Measurements from ENCODE around the gene PTPRD. TPM values are rescaled to one million over a fixed set of nuclear protein-coding genes. Genes with fewer than 3 reads are reported as not detected.

Gene PTPRD
- total RNA-seq, 1 donor from 2014 or later = 30.8 TPM

GRCh38 chr9:9719373-9720112 lies 893.3 kb downstream of the PTPRD start:
- H3K27me3 ChIP-seq = no peaks in the 10 kb centered on the region
- H3K9me3 ChIP-seq = no peaks in the 10 kb centered on the region
- no peak for DNase-seq
- H3K36me3 ChIP-seq = no peaks in the 10 kb centered on the region
- no peak overlapping the region for H3K4me3 ChIP-seq
- ATAC-seq = peak; percentile 34
- H3K4me1 ChIP-seq = no peaks in the 10 kb centered on the region
- TF ChIP-seq, protein P1, sequence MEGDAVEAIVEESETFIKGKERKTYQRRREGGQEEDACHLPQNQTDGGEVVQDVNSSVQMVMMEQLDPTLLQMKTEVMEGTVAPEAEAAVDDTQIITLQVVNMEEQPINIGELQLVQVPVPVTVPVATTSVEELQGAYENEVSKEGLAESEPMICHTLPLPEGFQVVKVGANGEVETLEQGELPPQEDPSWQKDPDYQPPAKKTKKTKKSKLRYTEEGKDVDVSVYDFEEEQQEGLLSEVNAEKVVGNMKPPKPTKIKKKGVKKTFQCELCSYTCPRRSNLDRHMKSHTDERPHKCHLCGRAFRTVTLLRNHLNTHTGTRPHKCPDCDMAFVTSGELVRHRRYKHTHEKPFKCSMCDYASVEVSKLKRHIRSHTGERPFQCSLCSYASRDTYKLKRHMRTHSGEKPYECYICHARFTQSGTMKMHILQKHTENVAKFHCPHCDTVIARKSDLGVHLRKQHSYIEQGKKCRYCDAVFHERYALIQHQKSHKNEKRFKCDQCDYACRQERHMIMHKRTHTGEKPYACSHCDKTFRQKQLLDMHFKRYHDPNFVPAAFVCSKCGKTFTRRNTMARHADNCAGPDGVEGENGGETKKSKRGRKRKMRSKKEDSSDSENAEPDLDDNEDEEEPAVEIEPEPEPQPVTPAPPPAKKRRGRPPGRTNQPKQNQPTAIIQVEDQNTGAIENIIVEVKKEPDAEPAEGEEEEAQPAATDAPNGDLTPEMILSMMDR (IDR thresholded peaks at IDR 0.05) = no peak
- intact Hi-C loops (cut with DNase I) = no loop called here
- H3K27ac ChIP-seq = no peak overlapping the region

GRCh38 chr9:9718691-9719090 lies 894.1 kb downstream of the PTPRD start:
- no peaks in the 10 kb centered on the region for H3K27me3 ChIP-seq
- TF ChIP-seq, protein P1 (IDR thresholded peaks at IDR 0.05) = no peak
- intact Hi-C loops (cut with DNase I) = no loop called here
- no peaks in the 10 kb centered on the region for H3K4me1 ChIP-seq
- ATAC-seq (no peak), DNase-seq (no peak)
- H3K36me3 ChIP-seq = no peaks in the 10 kb centered on the region
- H3K9me3 ChIP-seq = no peaks in the 10 kb centered on the region
- H3K4me3 ChIP-seq = no peak overlapping the region
- no peak overlapping the region for H3K27ac ChIP-seq

- intact Hi-C loops (cut with DNase I) = no loop called here
- no peaks in the 10 kb centered on the region for H3K4me1 ChIP-seq
- no peak overlapping the region for H3K4me3 ChIP-seq
- ATAC-seq (no peak), DNase-seq (no peak)
- no peak overlapping the region for H3K27ac ChIP-seq
- no peaks in the 10 kb centered on the region for H3K27me3 ChIP-seq
- H3K36me3 ChIP-seq = no peaks in the 10 kb centered on the region
- TF ChIP-seq, protein P1 (IDR thresholded peaks at IDR 0.05) = no peak
- H3K9me3 ChIP-seq = no peaks in the 10 kb centered on the region
These were observed 933.4 kb downstream of the PTPRD start for GRCh38 chr9:9679433-9679832.

- intact Hi-C loops (cut with DNase I) = no loop called here
- no peaks in the 10 kb centered on the region for H3K4me1 ChIP-seq
- no peak overlapping the region for H3K4me3 ChIP-seq
- no peak for DNase-seq
- H3K9me3 ChIP-seq = no peaks in the 10 kb centered on the region
- TF ChIP-seq, protein P1 (IDR thresholded peaks at IDR 0.05) = no peak
- ATAC-seq = no peak
- H3K36me3 ChIP-seq = no peaks in the 10 kb centered on the region
- H3K27ac ChIP-seq = no peak overlapping the region
- no peaks in the 10 kb centered on the region for H3K27me3 ChIP-seq
These were observed 938.3 kb downstream of the PTPRD start for GRCh38 chr9:9674461-9674860.

DNA sequence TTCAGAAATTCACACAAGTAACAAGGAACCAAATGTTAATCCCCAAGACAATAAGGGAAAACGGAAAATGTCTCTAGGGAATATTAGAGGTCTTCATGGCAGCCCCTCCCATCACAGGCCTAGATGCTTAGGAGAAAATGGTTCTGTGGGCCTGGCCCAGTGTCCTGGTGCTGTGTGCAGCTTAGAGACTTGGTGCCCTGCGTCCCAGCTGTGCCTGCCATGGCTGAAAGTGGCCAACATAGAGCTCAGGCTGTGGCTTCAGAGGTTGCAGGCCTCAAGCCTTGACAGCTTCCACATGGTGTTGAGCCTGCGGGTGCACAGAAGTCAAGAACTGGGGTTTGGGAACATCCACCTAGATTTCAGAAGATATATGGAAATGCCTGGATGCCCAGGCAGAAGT lies 942.3 kb downstream of the PTPRD start:
- no peaks in the 10 kb centered on the region for H3K9me3 ChIP-seq

More for the DNA sequence above, 942.3 kb downstream of the PTPRD start:
- no peak overlapping the region for H3K4me3 ChIP-seq
- no peaks in the 10 kb centered on the region for H3K4me1 ChIP-seq
- no peaks in the 10 kb centered on the region for H3K27me3 ChIP-seq
- no peak for DNase-seq
- no peak for ATAC-seq
- intact Hi-C loops (cut with DNase I) = no loop called here
- H3K36me3 ChIP-seq = no peaks in the 10 kb centered on the region
- no peak overlapping the region for H3K27ac ChIP-seq
- TF ChIP-seq, protein P1 (IDR thresholded peaks at IDR 0.05) = no peak
